ENCODE results near the gene ABLIM2.

DNA sequence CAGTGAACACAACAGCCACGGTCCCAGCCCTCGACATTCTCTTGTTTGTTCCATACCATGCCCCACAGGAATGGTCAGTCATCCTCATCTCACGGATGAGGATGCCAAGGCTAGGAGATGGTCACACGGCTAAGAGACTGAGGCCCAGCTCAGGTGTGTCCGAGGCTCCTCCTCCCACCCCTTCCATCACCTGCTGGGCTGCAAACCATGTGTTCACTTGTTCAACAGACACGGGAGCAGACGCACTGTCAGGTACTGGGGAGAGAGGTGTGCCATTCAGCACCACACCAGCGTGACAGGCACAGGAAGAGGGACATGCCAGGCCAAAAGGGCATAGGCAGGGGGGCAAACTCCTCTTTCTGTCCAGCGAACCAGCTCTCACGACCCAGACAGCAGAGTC, 45.9 kb downstream of the ABLIM2 start:
- TF ChIP-seq, protein P1, sequence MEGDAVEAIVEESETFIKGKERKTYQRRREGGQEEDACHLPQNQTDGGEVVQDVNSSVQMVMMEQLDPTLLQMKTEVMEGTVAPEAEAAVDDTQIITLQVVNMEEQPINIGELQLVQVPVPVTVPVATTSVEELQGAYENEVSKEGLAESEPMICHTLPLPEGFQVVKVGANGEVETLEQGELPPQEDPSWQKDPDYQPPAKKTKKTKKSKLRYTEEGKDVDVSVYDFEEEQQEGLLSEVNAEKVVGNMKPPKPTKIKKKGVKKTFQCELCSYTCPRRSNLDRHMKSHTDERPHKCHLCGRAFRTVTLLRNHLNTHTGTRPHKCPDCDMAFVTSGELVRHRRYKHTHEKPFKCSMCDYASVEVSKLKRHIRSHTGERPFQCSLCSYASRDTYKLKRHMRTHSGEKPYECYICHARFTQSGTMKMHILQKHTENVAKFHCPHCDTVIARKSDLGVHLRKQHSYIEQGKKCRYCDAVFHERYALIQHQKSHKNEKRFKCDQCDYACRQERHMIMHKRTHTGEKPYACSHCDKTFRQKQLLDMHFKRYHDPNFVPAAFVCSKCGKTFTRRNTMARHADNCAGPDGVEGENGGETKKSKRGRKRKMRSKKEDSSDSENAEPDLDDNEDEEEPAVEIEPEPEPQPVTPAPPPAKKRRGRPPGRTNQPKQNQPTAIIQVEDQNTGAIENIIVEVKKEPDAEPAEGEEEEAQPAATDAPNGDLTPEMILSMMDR (IDR thresholded peaks at IDR 0.05; ENCODE audit: low read length) = no peak
- no peak for TF ChIP-seq EZH2phosphoT487 (IDR thresholded peaks at IDR 0.05; ENCODE audit: low read length)
- no peak for TF ChIP-seq EZH2 (optimal IDR thresholded peaks at IDR 0.05; ENCODE audit: low read depth, low read length)
